CD14-positive monocyte (primary cell): Measurements from ENCODE around the gene ZNF525. TPM values are rescaled to one million over a fixed set of nuclear protein-coding genes. Genes with fewer than 3 reads are reported as not detected.
A peak's percentile ranks its signal among the peaks of the same experiment; 100 is the strongest.

Experiments
- DNase-seq, 3 donors: peaks; one replicate each; pipeline ENCODE4 v3.0.0-alpha.2; 2011 to 2022
- H2AFZ ChIP-seq: 2 replicates; pipeline ENCODE4 v1.6.0; 2012; ENCODE audit warnings: mild to moderate bottlenecking, low read depth, low read length, inconsistent platforms; ENCODE audit not compliant: insufficient read depth, poor library complexity, severe bottlenecking
- H3K27ac ChIP-seq, 2 donors: 1 replicate in 1 of 2; 2 replicates in 1 of 2; pipeline ENCODE4 v1.5.1; 2012 to 2013; ENCODE audit warnings: low read length in 2 of 2, control low read depth in 1 of 2, inconsistent platforms in 1 of 2, low read depth in 1 of 2, mild to moderate bottlenecking in 1 of 2
- H3K27me3 ChIP-seq, 2 donors: one replicate each; pipeline versions ENCODE4 v1.6.0 to v1.6.1; 2011 to 2013; ENCODE audit warnings: low read length in 2 of 2; ENCODE audit not compliant: control insufficient read depth in 2 of 2, insufficient read depth in 2 of 2
- H3K36me3 ChIP-seq, 2 donors: replicated peaks in 1 of 2; 1 replicate in 1 of 2; 2 replicates in 1 of 2; pipeline versions ENCODE4 v1.5.1 to v1.6.1; 2012 to 2013; ENCODE audit warnings: low read length in 2 of 2, control low read depth in 1 of 2, inconsistent platforms in 1 of 2, mild to moderate bottlenecking in 1 of 2; ENCODE audit not compliant: insufficient read depth in 2 of 2, control insufficient read depth in 1 of 2
- H3K4me1 ChIP-seq, 2 donors: 1 replicate in 1 of 2; 2 replicates in 1 of 2; pipeline versions ENCODE4 v1.5.1 to v1.6.1; 2012 to 2013; ENCODE audit warnings: low read length in 2 of 2, control low read depth in 1 of 2, inconsistent platforms in 1 of 2, mild to moderate bottlenecking in 1 of 2, moderate library complexity in 1 of 2; ENCODE audit not compliant: insufficient read depth in 2 of 2, control insufficient read depth in 1 of 2
- H3K4me2 ChIP-seq: replicated peaks from 2 replicates; pipeline ENCODE3; 2012; ENCODE audit warnings: low read length, moderate library complexity, mild to moderate bottlenecking; ENCODE audit not compliant: poor library complexity, severe bottlenecking; ENCODE audit errors: extremely low read depth
- H3K4me3 ChIP-seq, 3 experiments: fragments of 200-600 bp in 1 of 3; sonication (generic) in 1 of 3; replicated peaks in 1 of 3; 1 replicate in 2 of 3; 2 replicates in 1 of 3; pipeline ENCODE4 v1.5.1; 2011 to 2013; ENCODE audit warnings: low read length in 3 of 3, mild to moderate bottlenecking in 3 of 3, control low read depth in 2 of 3, low read depth in 2 of 3, inconsistent platforms in 1 of 3, moderate library complexity in 1 of 3
- H3K79me2 ChIP-seq: 2 replicates; pipeline ENCODE4 v1.6.0; 2012; ENCODE audit warnings: mild to moderate bottlenecking, control low read depth, inconsistent platforms, low read length, moderate library complexity; ENCODE audit not compliant: insufficient read depth
- H3K9ac ChIP-seq: 2 replicates; pipeline ENCODE4 v1.6.0; 2017; ENCODE audit warnings: low read length, mild to moderate bottlenecking; ENCODE audit not compliant: insufficient read depth, poor library complexity, severe bottlenecking
- H3K9me3 ChIP-seq, 2 donors: replicated peaks in 1 of 2; 1 replicate in 1 of 2; 2 replicates in 1 of 2; pipeline versions ENCODE4 v1.5.1 to v1.6.1; 2012 to 2013; ENCODE audit warnings: low read length in 2 of 2, control low read depth in 1 of 2; ENCODE audit not compliant: control insufficient read depth in 1 of 2, insufficient read depth in 1 of 2
- H4K20me1 ChIP-seq: 2 replicates; pipeline ENCODE4 v1.6.0; 2012; ENCODE audit warnings: mild to moderate bottlenecking, low read length, control low read depth, moderate library complexity; ENCODE audit not compliant: insufficient read depth
- H3K27ac Mint-ChIP-seq, 7 donors: one replicate each; pipeline ENCODE4 v1.8.0; 2020; ENCODE audit warnings: mild to moderate bottlenecking in 7 of 7, mixed read lengths in 7 of 7, moderate library complexity in 6 of 7, inconsistent platforms in 2 of 7
- H3K27me3 Mint-ChIP-seq, 3 donors: one replicate each; pipeline ENCODE4 v1.8.0; 2021 to 2022; ENCODE audit warnings: low read depth in 3 of 3, mild to moderate bottlenecking in 3 of 3, mixed read lengths in 3 of 3, moderate library complexity in 3 of 3, inconsistent platforms in 1 of 3
- H3K36me3 Mint-ChIP-seq, 2 donors: one replicate each; pipeline ENCODE4 v1.8.0; 2020; ENCODE audit warnings: mixed read lengths in 2 of 2, inconsistent platforms in 1 of 2, mild to moderate bottlenecking in 1 of 2
- H3K4me1 Mint-ChIP-seq: one replicate; pipeline ENCODE4 v1.8.0; 2020; ENCODE audit warnings: mild to moderate bottlenecking, mixed read lengths
- H3K4me3 Mint-ChIP-seq, 2 donors: one replicate each; pipeline ENCODE4 v1.8.0; 2020; ENCODE audit warnings: mild to moderate bottlenecking in 2 of 2, mixed read lengths in 2 of 2, moderate library complexity in 1 of 2
- H3K9me3 Mint-ChIP-seq, 7 donors: one replicate each; pipeline ENCODE4 v1.8.0; 2020 to 2022; ENCODE audit warnings: mixed read lengths in 7 of 7, mild to moderate bottlenecking in 6 of 7, moderate library complexity in 6 of 7, inconsistent platforms in 2 of 7
- WGBS: methylation state at CpG from one replicate; pipeline ENCODE4 v1.1.5; 2013; ENCODE audit warnings: missing lambda C conversion rate; ENCODE audit not compliant: insufficient coverage; 5-methylcytosine and 5-hydroxymethylcytosine counted together
- intact Hi-C, 2 donors: fragments of 100-400 bp; cut with micrococcal nuclease; formaldehyde crosslinking; loops; one replicate each; pipeline versions ENCODE4 v1.15.0 to v1.15.1; 2023
- polyA plus RNA-seq, 3 donors: library from polyadenylated mRNA; depleted of rRNA in 1 of 3; unstranded in 2 of 3; stranded (reverse) in 1 of 3; fragments of 300-500 nt in 2 of 3; fragments of >200 nt in 1 of 3; fragmentation: Illumina TruSeq in 2 of 3; gene quantifications; 1 replicate in 2 of 3; 2 replicates in 1 of 3; pipeline ENCODE4 v1.2.3, GENCODE V29; 2012 to 2021
- TF ChIP-seq, protein P1 (sequence below): fragments of 200-600 bp; IDR thresholded peaks from one replicate; pipeline ENCODE4 v1.8.0; 2022; ENCODE audit warnings: antibody characterized with exemption, mild to moderate bottlenecking

Gene ZNF525
- polyA plus RNA-seq, 3 donors = 0.29 to 2.0 (median 0.64) TPM

DNA sequence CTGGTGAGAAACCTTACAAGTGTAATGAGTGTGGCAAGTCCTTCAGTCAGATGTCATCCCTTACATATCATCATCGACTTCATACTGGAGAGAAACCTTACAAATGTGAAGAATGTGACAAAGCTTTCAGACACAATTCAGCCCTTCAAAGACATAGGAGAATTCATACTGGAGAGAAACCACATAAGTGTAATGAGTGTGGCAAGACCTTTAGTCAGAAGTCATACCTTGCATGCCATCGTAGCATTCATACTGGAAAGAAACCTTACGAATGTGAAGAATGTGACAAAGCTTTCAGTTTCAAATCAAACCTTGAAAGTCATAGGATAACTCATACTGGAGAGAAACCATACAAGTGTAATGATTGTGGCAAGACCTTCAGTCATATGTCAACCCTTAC is 15.9 kb downstream of the ZNF525 start:
- no peaks in the 10 kb centered on the region for H3K27me3 Mint-ChIP-seq
- Histone ChIP-seq H3K27ac (no peak overlapping the region), H3K4me2 (no peak overlapping the region), H3K27me3 (no peaks in the 10 kb centered on the region), H3K79me2 (no peaks in the 10 kb centered on the region), H3K4me1 (no peaks in the 10 kb centered on the region), H3K4me3 (peak overlapping the region in 1 of 3 experiments; percentile 10), H3K9me3 (peaks cover 53 to 98% of the 10 kb centered on the region in 2 donors), H3K9ac (no peak overlapping the region), H2AFZ (no peak overlapping the region), H3K36me3 (peaks cover 22 to 55% of the 10 kb centered on the region in 2 donors), H4K20me1 (no peaks in the 10 kb centered on the region)
- H3K4me3 Mint-ChIP-seq = no peak overlapping the region
- peaks cover 65 to 96% (median 90%) of the 10 kb centered on the region in 7 donors for H3K9me3 Mint-ChIP-seq
- DNase-seq = no peak
- H3K36me3 Mint-ChIP-seq = peaks cover 44 to 55% of the 10 kb centered on the region in 2 donors
- WGBS = no CpG with 5 or more reads among the region's 3 CpGs
- intact Hi-C loops = no loop called here
- H3K27ac Mint-ChIP-seq = no peak overlapping the region
- H3K4me1 Mint-ChIP-seq = no peaks in the 10 kb centered on the region
- TF ChIP-seq, protein P1, sequence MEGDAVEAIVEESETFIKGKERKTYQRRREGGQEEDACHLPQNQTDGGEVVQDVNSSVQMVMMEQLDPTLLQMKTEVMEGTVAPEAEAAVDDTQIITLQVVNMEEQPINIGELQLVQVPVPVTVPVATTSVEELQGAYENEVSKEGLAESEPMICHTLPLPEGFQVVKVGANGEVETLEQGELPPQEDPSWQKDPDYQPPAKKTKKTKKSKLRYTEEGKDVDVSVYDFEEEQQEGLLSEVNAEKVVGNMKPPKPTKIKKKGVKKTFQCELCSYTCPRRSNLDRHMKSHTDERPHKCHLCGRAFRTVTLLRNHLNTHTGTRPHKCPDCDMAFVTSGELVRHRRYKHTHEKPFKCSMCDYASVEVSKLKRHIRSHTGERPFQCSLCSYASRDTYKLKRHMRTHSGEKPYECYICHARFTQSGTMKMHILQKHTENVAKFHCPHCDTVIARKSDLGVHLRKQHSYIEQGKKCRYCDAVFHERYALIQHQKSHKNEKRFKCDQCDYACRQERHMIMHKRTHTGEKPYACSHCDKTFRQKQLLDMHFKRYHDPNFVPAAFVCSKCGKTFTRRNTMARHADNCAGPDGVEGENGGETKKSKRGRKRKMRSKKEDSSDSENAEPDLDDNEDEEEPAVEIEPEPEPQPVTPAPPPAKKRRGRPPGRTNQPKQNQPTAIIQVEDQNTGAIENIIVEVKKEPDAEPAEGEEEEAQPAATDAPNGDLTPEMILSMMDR = no peak

DNA sequence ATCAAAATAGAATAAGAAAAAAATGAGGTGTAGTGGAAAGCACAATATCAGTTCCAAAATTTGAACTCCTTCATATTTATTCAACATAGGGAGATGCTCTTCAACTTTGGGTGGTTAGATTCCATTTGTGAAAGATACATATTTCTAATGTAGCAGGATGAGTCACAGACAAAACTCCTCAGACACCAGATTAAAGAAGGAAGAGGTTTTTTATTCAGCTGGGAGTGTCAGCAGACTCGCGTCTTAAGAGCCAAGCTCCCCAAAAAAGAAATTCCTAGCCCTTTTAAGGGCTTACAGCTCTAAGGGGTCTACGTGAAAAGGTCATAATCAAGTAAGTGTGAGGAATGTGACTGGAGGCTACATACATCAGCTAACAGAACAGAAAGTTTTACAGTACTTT is 22.7 kb downstream of the ZNF525 start:
- no peak overlapping the region for H3K4me3 ChIP-seq
- H3K27me3 Mint-ChIP-seq = peaks cover 0 to 3% (median 2%) of the 10 kb centered on the region in 3 donors
- no peaks in the 10 kb centered on the region for H3K79me2 ChIP-seq
- H3K9me3 ChIP-seq = peaks cover 79 to 93% of the 10 kb centered on the region in 2 donors
- H3K4me1 ChIP-seq = no peaks in the 10 kb centered on the region
- H4K20me1 ChIP-seq = no peaks in the 10 kb centered on the region
- H3K4me1 Mint-ChIP-seq = no peaks in the 10 kb centered on the region
- H3K36me3 Mint-ChIP-seq = peaks cover 0 to 5% of the 10 kb centered on the region in 2 donors
- no peak overlapping the region for H3K9ac ChIP-seq
- peaks cover 61 to 94% (median 91%) of the 10 kb centered on the region in 7 donors for H3K9me3 Mint-ChIP-seq
- H3K4me3 Mint-ChIP-seq = no peak overlapping the region
- WGBS = no CpG with 5 or more reads among the region's 3 CpGs
- no peaks in the 10 kb centered on the region for H3K36me3 ChIP-seq
- no peak for DNase-seq
- no peak overlapping the region for H3K27ac ChIP-seq
- no peak overlapping the region for H2AFZ ChIP-seq
- intact Hi-C loops = no loop called here
- TF ChIP-seq, protein P1 = no peak
- H3K27me3 ChIP-seq = no peaks in the 10 kb centered on the region
- no peak overlapping the region for H3K4me2 ChIP-seq
- no peak overlapping the region for H3K27ac Mint-ChIP-seq
